TTC549 (cell line): ENCODE results near the gene SPOCK1.

Experiments
- FAIRE-seq: peaks from 2 replicates; lab custom pipeline; 2012; peaks lifted over from hg19 to GRCh38; lab: Jason Lieb, UNC

SPOCK1 gene

GRCh38 chr5:137292461-137293027, 206.6 kb downstream of the SPOCK1 start:
- no peak for FAIRE-seq

GRCh38 chr5:137291436-137291835, 207.7 kb downstream of the SPOCK1 start:
- no peak for FAIRE-seq

GRCh38 chr5:137291031-137291430, 208.1 kb downstream of the SPOCK1 start:
- FAIRE-seq = no peak

GRCh38 chr5:137290373-137290772, 208.8 kb downstream of the SPOCK1 start:
- no peak for FAIRE-seq

- FAIRE-seq = no peak
These were observed 209.3 kb downstream of the SPOCK1 start for GRCh38 chr5:137289856-137290255.

GRCh38 chr5:137287569-137287968, 211.6 kb downstream of the SPOCK1 start:
- no peak for FAIRE-seq

GRCh38 chr5:137286025-137286610, 213.0 kb downstream of the SPOCK1 start:
- FAIRE-seq = no peak

- no peak for FAIRE-seq
These were observed 215.3 kb downstream of the SPOCK1 start for GRCh38 chr5:137283801-137284200.

GRCh38 chr5:137282216-137282615, 216.9 kb downstream of the SPOCK1 start:
- no peak for FAIRE-seq

GRCh38 chr5:137281201-137281600, 217.9 kb downstream of the SPOCK1 start:
- FAIRE-seq = no peak

GRCh38 chr5:137280656-137281055, 218.5 kb downstream of the SPOCK1 start:
- FAIRE-seq = no peak

GRCh38 chr5:137279521-137280231, 219.4 kb downstream of the SPOCK1 start:
- no peak for FAIRE-seq

- no peak for FAIRE-seq
These were observed 220.7 kb downstream of the SPOCK1 start for GRCh38 chr5:137278476-137278875.

GRCh38 chr5:137275083-137275482, 224.0 kb downstream of the SPOCK1 start:
- FAIRE-seq = no peak

- no peak for FAIRE-seq
These were observed 225.6 kb downstream of the SPOCK1 start for GRCh38 chr5:137273511-137273910.

GRCh38 chr5:137272831-137273230, 226.3 kb downstream of the SPOCK1 start:
- FAIRE-seq = no peak

GRCh38 chr5:137269946-137270345, 229.2 kb downstream of the SPOCK1 start:
- no peak for FAIRE-seq

- FAIRE-seq = no peak
These were observed 229.9 kb downstream of the SPOCK1 start for GRCh38 chr5:137269274-137269673.

GRCh38 chr5:137268646-137269045, 230.5 kb downstream of the SPOCK1 start:
- no peak for FAIRE-seq

GRCh38 chr5:137266186-137266585, 232.9 kb downstream of the SPOCK1 start:
- FAIRE-seq = no peak

GRCh38 chr5:137265457-137265856, 233.7 kb downstream of the SPOCK1 start:
- no peak for FAIRE-seq

- FAIRE-seq = no peak
These were observed 234.6 kb downstream of the SPOCK1 start for GRCh38 chr5:137264573-137264972.

GRCh38 chr5:137264041-137264440, 235.1 kb downstream of the SPOCK1 start:
- no peak for FAIRE-seq
